ENCODE data around the gene MAEL.

DNA sequence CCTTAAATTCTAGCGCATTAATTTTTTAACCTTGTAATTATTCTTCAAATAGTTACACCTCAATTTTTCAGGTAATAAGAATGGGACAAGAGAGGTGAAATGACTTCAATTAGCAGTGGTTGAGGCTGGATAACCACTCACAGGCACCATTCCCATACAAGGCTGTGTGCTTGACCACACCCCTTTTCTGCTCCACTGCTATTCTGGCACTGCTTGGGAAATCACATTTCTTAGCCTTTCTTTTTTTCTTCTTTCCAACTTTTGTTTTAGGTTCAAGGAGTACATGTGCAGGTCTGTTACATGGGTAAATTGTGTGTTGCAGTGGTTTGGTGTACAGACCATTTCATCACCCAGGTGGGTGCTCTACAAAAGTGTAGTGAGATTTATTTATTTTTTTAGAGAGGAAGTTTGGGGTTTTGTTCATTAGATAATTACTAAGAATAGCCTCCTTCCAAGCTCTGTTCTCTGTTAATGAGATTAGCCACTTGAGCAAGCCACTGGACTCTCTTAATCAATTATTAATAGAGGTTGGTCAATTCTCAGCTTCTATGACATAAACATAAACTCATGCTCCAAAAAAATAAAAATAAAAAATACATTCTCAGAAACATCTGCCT, 28.1 kb upstream of the MAEL start:
- TF ChIP-seq, protein P1, sequence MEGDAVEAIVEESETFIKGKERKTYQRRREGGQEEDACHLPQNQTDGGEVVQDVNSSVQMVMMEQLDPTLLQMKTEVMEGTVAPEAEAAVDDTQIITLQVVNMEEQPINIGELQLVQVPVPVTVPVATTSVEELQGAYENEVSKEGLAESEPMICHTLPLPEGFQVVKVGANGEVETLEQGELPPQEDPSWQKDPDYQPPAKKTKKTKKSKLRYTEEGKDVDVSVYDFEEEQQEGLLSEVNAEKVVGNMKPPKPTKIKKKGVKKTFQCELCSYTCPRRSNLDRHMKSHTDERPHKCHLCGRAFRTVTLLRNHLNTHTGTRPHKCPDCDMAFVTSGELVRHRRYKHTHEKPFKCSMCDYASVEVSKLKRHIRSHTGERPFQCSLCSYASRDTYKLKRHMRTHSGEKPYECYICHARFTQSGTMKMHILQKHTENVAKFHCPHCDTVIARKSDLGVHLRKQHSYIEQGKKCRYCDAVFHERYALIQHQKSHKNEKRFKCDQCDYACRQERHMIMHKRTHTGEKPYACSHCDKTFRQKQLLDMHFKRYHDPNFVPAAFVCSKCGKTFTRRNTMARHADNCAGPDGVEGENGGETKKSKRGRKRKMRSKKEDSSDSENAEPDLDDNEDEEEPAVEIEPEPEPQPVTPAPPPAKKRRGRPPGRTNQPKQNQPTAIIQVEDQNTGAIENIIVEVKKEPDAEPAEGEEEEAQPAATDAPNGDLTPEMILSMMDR (IDR thresholded peaks at IDR 0.05): no peak
- TF ChIP-seq POLR2A (IDR thresholded peaks at IDR 0.05): no peak
